ENCODE data around the gene CNGA2. TPM values are rescaled to one million over a fixed set of nuclear protein-coding genes. Genes with fewer than 3 reads are reported as not detected.
A peak's percentile ranks its signal among the peaks of the same experiment; 100 is the strongest.

CNGA2 gene
- total RNA-seq, 1 donor from 2014 or later, result not detected

DNA sequence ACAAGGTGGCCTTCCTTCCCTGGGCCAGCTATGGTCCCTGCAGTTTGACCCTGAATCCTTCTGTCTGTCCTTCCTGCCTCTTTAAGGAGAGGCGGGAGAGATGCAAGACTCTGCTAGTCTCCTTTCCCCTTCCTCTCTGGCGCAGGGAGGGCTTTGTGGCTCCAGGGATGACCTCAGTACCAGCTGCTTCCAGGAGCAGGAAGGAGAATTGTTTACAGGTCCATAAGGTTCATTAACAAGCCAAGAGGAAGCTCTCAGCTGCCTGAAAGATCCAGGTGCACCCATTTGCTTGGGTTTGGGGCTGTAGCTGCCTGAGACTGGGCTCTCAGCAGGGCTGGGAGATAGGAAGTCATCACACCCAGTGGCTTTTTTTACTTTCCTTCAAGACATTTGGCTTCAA is 22.8 kb upstream of the CNGA2 start:
- DNase-seq (ENCODE audit: low spot score), result no peak
- ATAC-seq, result no peak

DNA sequence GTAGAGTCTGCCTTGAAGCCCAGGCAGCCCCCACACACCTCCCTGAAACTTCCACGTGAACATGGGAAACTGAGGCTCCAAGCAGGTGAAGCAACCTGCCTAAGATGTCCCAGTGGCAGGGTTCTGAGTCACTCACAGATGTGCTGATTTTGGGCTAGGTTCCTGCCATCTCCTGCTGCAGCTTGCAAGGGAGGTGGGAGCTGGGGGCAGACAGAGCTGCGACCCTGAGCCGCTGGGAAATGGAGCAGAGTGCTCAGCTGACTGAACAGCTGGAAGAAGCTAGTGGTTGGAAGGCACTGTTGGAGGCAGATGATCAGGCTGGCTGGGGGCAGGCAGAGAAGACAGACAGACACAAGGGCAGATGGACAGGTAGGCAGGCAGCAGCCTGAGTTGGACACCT is 22.3 kb upstream of the CNGA2 start:
- no peak for DNase-seq (ENCODE audit: low spot score)

DNA sequence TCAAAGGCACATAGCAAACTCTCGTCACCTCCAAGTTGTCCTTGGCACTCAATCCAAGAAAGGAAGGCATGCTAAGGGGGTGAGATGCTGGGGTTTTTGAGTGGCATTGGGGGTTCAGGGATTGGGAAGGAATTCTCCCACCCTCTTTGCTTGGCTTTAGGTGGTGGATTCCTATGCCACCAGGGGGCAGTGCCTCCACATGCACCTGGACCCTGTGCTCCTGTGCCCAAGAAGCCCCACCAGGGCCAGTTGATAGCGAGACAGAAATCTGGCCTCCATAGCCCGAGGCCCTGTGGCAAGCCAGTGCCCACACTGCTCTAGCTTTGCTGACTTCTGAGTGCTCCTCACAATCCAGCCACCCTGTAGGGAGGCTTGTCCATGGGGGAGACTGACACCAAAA is 20.7 kb upstream of the CNGA2 start:
- DNase-seq (ENCODE audit: low spot score), result peak; percentile 45
- peak; percentile 78 for ATAC-seq

More for the DNA sequence above, 22.3 kb upstream of the CNGA2 start:
- ATAC-seq, result no peak

DNA sequence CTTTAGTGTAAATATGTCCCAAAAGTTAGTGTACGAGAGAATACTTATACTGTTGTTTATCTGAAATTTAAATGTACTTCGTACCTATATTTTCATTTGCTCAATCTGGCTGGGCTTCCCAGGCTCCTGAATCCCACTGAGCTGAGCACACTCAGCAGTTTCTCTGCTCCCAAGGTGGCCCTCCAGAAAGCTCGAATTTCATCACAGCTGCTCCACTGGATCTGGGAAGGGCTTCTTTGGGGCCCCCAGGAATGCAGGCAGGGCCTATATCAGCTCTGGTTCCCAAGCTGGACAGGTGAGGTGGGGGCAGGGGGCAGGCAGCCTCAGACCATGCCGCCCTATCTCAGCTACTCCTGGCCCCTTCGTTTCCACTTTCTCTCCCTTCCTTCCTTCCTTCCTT is 20.2 kb upstream of the CNGA2 start:
- DNase-seq (ENCODE audit: low spot score) (no peak), ATAC-seq (no peak)

DNA sequence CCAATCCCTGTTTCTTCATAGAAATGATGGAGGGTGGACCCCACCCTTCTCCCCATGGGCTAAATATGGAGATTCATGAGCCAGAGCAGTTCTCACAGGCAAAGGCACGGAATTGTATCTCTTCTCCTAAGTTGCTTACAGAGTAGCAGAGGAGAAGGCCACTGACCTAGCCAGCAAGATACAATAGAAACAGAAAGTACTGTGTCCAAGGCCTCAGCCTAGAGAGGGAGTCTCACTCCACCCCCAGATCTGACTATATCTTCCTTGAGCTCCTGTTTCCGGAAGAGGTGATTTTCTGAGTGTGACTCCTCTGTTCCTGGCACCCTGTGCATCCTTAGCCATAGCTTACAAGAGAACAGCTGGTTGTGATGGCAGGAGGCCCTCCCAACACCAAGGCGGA is 18.8 kb upstream of the CNGA2 start, which contains the start of gene FATE1:
Gene FATE1 (plus strand): TSS at position 284 of the 400 bp plus-strand sequence. CDS start 85 bp downstream, at position 369.
- ATAC-seq (no peak), DNase-seq (ENCODE audit: low spot score) (no peak)

DNA sequence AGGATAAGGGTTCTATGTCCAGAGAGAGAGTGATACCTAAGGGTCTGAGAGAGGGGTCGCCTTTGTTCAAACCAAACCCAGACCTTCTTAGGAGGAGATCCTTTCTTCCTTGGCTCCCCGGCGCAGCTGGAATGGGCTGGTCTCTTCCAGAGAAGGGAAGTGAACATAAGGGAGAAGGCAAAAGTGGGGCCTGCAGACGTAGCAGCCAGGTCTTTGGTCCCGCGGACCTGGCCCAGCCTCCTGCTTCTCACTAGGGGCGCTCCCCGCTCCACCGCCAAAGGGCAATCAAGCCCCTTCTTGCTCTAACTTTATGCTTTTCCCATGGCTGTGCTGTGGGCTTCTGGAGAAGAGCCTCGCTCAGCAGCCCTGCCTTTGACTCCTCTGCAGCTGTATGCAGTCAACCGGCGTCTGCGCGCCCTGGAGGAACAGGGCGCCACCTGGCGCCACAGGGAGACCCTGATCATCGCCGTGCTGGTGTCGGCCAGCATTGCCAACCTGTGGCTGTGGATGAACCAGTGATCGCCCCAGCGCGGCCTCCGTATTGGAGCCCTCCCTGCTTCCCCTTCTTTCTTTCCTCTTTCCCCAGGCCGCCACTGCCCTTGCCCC is 12.2 kb upstream of the CNGA2 start:
- ATAC-seq, result peak; percentile 42

DNA sequence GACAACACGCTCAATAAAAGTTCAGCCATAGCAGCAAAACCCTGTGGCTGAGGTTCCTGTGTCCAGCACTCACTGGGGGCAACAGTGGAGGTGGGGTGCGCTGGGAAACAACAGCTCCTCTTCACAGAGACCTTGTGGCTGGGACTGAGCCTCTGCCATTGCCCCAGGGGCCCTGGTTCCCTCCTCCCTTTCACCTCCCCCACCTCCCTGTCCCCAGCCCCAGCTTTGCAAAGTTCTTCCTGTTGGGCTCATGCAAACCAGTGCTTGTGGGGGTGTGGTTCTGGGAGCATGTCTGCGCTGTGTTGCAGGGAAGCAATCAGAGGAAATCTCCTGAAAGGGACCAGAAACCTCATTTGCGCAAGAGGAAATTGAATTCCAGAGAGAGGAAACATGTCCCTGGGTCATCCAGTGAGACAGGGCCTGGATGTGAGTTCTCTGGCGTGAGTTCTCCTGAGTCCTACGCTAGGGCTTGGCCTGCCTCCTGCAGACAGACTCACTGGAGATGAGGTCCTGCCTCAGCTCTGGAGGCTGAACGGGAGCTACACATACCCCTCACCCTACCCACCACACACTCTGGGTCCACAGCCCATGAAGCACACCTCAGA is 11.3 kb upstream of the CNGA2 start:
- ATAC-seq (no peak), DNase-seq (ENCODE audit: low spot score) (no peak)

More for the DNA sequence above, 12.2 kb upstream of the CNGA2 start:
- no peak for DNase-seq (ENCODE audit: low spot score)

DNA sequence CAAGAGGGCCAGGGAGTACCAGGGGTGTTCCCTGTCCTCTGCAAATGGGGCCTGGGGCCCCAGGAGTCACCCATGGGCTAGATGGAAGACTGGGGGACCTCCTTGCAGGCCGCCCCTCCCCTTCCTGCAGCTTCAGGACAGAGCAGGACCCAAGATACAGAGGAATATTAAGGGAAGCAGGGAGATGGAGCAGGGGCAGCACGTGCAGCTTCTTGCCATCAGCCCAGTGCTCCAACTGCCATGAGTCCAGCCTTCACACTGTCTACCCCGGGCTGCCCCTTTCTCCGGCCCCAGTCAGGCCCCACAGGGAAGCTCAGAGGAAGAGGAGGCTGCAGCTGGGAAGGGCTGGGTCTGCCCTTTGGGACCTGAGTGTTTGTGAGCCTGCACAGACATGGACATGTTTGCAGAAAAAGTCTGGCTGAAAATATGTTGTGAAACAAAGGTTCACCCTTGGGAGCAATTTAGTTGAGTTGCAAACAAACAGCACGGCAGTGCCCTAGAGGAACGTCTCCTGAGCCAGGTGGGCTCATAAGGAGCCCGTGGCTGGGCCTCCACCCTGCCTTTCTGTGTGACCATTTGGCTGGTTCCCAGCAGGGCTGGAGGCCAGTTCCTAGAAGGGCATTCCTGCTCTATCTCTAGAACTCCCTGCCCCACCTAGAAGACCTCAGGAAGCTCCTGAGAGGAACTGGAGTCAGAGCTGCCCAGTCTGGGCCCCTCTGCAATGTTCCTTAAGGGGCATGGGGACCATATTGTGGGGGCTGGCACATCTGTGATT is 9.8 kb upstream of the CNGA2 start:
- ATAC-seq, result peak; percentile 78
- DNase-seq (ENCODE audit: low spot score), result no peak

DNA sequence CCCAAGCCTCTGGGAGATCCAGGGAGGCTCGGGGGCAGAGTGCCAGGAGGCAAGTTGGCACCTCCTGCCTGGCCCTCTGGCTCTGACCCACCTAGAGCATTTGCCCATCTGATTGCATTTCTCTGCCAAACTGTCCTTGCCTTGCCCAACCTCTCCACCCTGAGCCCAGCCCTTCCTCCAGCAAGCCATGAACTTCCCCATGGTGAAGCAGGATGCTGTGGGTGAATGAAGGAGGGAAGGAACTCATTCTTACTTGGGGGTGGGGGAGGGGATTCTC is 9.3 kb upstream of the CNGA2 start:
- DNase-seq (ENCODE audit: low spot score) (peak; percentile 48), ATAC-seq (peak; percentile 82)

DNA sequence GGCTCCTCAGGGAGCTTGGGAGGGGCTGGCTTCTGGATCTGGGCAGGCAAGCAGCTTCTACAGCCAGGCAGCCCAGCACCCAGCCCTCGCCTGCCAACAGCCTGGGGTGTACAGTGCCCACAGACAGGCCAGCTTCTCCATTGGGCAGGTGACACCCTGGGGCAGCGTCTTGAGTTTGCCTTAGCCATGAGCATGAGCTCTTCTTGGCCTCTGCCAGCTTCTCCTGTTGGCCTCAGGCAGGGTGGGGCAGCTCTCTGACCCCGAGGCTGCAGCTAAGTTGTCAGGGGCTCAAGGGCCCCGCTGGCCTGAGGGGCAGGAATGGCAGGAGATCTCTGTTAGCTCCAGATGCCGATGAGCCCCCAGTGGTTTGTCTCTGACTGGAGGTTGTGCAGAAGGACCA is 7.8 kb upstream of the CNGA2 start:
- DNase-seq (ENCODE audit: low spot score), result no peak
- no peak for ATAC-seq

DNA sequence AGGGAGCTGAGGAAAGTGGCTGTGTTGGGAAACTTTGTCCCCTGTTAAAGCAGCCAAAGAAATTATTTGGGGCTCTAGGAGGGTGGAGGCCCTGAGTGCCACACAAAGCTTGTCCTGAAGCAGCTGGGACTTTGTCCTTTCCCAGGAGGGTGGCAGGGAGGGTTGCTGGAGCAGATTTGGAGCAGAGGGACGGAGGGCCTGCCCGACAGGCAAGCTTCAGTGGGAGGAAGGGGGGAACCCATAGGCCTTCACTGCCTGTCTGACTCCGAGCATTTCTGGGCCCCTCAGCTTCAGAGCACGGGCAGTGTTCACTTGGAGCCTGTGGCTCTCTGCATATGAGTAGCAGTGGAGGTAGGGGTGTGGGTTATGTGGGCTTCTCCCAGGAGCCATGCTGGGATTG is 7.2 kb upstream of the CNGA2 start:
- DNase-seq (ENCODE audit: low spot score), result no peak

DNA sequence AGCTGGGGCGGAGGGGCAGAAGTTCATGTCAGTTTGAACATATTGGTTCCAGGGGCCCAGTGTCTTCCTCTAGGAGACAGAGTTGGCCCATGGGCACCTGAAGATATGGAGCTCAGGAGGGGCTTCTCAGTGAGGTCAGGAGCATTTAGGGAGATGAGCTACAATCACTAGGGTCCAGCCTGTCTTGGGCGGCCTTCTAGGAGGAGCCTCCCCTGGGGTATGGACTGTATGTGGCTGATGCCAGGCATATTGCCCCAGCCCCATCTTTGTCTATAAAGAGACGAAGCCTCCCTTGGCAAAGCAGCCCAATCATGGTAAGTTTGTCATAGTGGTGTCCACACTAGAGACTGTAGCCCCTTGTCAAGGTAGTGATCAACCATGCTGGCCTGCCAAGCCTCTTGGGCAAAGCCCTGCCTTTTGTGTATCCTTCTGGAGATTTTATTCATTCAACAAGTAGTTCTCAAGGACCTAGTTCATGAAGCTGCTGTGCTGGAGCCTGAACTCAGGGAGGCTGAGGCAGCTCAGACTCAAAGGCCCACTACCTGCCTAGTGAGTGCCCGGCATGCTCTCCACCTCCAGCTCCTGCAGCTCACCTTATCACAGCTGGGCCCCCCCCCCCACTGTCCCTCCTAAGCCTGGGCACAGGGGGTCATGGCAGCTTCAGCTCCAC is 5.4 kb upstream of the CNGA2 start:
- DNase-seq (ENCODE audit: low spot score) (no peak), ATAC-seq (no peak)

More for the DNA sequence above, 7.2 kb upstream of the CNGA2 start:
- no peak for ATAC-seq

DNA sequence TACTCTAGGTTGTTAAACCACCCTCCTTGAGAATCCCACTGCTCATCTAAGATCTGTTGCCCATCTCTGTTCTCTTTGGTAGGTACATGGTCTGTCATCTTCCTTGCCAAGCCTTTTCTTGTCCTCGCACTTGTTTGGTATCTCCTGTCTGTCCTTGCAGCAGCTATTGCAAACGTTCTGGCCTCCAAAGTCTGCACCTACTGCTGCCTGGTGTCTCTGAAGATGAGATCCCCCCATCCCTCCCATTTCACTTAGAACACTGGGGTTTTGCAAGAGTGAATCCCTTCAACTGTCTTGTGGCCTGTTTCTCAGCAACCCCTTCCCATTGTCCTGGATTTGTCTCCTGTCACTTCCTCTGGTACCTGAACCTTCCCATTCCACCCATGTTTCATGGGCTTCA is 673 bp downstream of the CNGA2 start:
- DNase-seq (ENCODE audit: low spot score) (no peak), ATAC-seq (no peak)

DNA sequence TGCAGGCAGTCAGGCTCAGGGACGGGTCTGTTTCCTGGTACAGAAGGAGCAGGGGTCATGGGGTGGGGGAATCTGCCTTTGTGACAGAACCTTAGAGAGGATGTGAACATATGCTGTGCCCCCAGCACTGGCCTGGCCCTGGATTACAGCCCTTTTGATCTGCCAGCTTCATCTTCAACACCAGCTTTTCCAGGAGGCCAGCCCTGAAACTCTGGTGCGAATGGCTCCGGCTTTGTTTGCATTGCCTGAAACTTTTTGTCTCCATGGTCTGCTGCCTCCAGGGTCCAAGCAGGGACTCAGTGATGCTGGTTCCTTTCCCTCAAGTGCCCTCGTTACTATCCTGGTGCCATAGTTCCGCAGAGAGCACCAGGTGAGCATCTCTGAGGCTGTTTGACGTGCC is 2.1 kb downstream of the CNGA2 start:
- DNase-seq (ENCODE audit: low spot score) (no peak), ATAC-seq (no peak)

DNA sequence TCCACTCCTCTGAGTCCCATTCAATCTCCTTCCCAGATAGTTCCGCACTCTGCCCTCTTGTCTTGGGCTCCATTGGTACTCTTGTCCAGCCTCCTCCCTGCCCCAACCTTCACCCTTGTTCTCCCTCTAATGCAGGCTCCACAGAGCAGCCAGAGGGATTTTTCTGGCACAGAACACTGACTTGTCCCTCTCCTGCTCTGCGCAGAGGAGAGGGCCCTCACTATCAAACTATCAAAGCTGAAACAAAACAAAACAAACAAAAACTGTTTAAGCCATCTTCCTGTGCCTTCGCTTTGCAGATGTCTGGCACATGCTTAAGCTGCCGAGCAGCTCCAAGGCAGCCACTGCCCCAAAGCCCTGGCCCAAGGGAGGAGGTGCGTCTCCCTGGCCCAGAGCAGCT is 2.9 kb downstream of the CNGA2 start:
- ATAC-seq, result no peak
- no peak for DNase-seq (ENCODE audit: low spot score)

DNA sequence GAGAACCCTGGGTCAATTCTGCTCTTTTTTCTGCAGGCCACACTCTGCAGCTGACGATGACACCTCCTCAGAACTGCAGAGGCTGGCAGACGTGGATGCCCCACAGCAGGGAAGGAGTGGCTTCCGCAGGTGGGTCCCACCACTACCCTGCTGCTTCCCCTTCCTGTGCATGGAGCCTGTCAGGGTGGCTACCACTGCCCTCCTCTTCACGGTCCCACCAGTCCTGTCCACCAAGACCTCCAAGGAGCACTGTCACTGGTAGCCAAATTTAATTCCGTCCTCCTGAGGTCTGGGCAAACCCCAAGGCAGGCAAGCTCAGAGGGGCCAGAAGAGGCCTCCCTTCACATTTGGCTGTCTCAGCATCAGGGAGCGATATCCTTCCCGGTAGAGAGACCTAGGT is 4.2 kb downstream of the CNGA2 start:
- ATAC-seq (no peak), DNase-seq (ENCODE audit: low spot score) (no peak)

DNA sequence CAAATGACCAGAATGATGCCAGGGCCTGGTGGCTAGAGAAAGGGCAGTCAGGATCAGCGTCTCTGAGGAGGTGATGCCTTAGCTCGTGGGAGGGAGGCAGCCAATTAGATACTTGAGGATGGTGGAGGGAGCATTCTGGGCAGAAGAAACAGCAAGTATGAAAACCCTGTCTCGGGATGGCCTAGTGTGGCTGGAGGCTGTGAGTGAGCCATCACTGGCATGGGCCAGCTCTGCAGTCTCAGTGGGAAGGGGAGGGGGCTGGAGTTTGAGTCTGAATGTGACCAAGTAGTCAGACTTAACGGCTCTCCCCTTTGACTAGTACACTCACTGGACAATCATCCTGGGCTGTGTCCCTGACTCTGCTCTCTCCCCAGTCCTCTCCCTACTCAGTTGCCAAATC is 7.1 kb downstream of the CNGA2 start:
- DNase-seq (ENCODE audit: low spot score) (no peak), ATAC-seq (no peak)

DNA sequence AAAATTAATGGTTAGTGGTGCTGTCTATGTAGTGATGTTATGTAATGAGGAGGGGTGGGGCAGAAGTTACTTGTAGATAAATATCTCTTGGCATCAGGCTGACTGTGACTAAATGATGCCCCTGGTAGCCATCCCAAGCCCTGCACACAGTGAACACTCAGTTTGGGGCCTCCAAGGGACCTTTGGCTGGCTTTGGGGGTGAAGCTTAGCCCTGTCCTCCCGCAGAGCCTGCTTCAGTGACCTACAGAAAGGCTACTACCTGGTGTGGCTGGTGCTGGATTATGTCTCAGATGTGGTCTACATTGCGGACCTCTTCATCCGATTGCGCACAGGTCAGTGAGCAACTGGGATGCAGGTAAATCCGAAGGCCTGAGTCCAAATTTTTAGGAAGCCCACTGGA is 7.8 kb downstream of the CNGA2 start:
- ATAC-seq, result no peak
- no peak for DNase-seq (ENCODE audit: low spot score)

DNA sequence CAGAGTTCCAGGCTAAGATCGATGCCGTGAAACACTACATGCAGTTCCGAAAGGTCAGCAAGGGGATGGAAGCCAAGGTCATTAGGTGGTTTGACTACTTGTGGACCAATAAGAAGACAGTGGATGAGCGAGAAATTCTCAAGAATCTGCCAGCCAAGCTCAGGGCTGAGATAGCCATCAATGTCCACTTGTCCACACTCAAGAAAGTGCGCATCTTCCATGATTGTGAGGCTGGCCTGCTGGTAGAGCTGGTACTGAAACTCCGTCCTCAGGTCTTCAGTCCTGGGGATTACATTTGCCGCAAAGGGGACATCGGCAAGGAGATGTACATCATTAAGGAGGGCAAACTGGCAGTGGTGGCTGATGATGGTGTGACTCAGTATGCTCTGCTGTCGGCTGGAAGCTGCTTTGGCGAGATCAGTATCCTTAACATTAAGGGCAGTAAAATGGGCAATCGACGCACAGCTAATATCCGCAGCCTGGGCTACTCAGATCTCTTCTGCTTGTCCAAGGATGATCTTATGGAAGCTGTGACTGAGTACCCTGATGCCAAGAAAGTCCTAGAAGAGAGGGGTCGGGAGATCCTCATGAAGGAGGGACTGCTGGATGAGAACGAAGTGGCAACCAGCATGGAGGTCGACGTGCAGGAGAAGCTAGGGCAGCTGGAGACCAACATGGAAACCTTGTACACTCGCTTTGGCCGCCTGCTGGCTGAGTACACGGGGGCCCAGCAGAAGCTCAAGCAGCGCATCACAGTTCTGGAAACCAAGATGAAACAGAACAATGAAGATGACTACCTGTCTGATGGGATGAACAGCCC is 9.3 kb downstream of the CNGA2 start:
- ATAC-seq (no peak), DNase-seq (ENCODE audit: low spot score) (no peak)

DNA sequence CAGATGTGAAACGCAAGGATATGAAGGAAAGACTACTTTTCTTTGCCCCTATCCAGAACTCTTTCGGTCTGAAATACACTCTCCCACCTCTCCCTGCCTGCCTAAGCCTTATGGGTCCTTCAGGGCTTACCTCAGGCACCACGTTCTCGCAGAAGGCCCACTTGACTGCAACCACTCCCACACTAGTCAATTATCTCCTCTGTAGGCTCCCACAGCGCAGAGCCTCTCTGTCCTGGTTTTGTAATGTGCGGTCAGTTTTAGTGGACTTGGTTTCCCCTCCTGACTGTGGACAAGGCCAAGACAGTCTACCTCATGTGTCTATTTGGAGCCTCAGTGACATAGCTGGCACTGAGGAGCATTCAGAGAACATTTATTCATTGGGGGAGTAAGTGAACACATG is 11.1 kb downstream of the CNGA2 start:
- ATAC-seq (no peak), DNase-seq (ENCODE audit: low spot score) (no peak)

DNA sequence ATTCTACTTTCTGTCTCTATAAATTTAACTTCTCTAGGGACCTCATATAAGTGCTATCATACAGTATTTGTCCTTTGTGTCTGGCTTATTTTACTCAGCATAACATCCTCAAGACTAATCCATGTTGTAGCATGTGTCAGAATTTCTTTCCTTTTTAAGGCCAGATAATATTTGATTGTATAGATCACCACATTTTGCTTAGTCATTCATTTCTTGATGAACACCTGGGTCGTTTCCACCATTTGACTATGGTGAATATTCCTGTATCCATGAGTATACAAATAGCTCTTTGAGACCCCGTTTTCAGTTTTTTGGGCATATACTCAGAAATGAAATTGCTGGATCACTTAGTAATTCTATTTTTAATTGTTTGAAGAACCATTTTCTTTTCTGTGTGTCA is 12.0 kb downstream of the CNGA2 start:
- no peak for DNase-seq (ENCODE audit: low spot score)
- no peak for ATAC-seq
